ENCODE measurements around the gene FBXL5.

- no peak for TF ChIP-seq CTCF (IDR thresholded peaks at IDR 0.05)
- no peak for TF ChIP-seq EP300 (IDR thresholded peaks at IDR 0.05)
- no peak for TF ChIP-seq POLR2A (IDR thresholded peaks at IDR 0.05)
Observed at GRCh38 chr4:15696866-15697265, 41.7 kb upstream of the FBXL5 start.
